Endothelial cell of umbilical vein (primary cell): ENCODE data around the gene PLXND1.

Experiments used
- EZH2 ChIP-seq: IDR thresholded peaks from 2 replicates; pipeline ENCODE4 v1.6.1; 2012; ENCODE audit warnings: borderline replicate concordance, low read depth, mild to moderate bottlenecking, moderate library complexity, low read length, inconsistent platforms; ENCODE audit not compliant: severe bottlenecking
- FOS ChIP-seq: IDR thresholded peaks from 2 replicates; pipeline ENCODE4 v1.6.1; 2011; ENCODE audit warnings: mild to moderate bottlenecking, low read length, moderate library complexity, borderline replicate concordance; ENCODE audit not compliant: insufficient read depth
- GATA2 ChIP-seq: IDR thresholded peaks from 2 replicates; pipeline ENCODE4 v1.7.0; 2011; ENCODE audit warnings: low read depth, mild to moderate bottlenecking, moderate library complexity, mixed read lengths, low read length; ENCODE audit not compliant: insufficient read length, insufficient read depth
- JUN ChIP-seq: IDR thresholded peaks from 2 replicates; pipeline ENCODE4 v1.6.1; 2011; ENCODE audit warnings: borderline replicate concordance, low read depth; ENCODE audit not compliant: insufficient read length, insufficient read depth
- MAX ChIP-seq: IDR thresholded peaks from 2 replicates; pipeline ENCODE4 v1.6.1; 2011; ENCODE audit not compliant: insufficient read depth, insufficient read length
- POLR2A ChIP-seq: IDR thresholded peaks from 2 replicates; pipeline ENCODE4 v1.6.1; 2012; ENCODE audit warnings: low read depth, mild to moderate bottlenecking, control low read depth, low read length
- POLR2AphosphoS5 ChIP-seq: IDR thresholded peaks from 2 replicates; pipeline ENCODE4 v1.6.1; 2012; ENCODE audit warnings: low read depth, mild to moderate bottlenecking, control low read depth, low read length, moderate library complexity; ENCODE audit not compliant: insufficient read depth
- TF ChIP-seq, protein P1 (sequence below), 2 donors: IDR thresholded peaks; 1 replicate in 1 of 2; 2 replicates in 1 of 2; pipeline ENCODE4 v1.5.1; 2011; ENCODE audit warnings: low read length in 2 of 2, mild to moderate bottlenecking in 2 of 2, moderate library complexity in 2 of 2, control low read depth in 1 of 2, inconsistent platforms in 1 of 2, low read depth in 1 of 2; ENCODE audit not compliant: insufficient read depth in 1 of 2; ENCODE audit errors: extremely low read depth in 1 of 2

DNA sequence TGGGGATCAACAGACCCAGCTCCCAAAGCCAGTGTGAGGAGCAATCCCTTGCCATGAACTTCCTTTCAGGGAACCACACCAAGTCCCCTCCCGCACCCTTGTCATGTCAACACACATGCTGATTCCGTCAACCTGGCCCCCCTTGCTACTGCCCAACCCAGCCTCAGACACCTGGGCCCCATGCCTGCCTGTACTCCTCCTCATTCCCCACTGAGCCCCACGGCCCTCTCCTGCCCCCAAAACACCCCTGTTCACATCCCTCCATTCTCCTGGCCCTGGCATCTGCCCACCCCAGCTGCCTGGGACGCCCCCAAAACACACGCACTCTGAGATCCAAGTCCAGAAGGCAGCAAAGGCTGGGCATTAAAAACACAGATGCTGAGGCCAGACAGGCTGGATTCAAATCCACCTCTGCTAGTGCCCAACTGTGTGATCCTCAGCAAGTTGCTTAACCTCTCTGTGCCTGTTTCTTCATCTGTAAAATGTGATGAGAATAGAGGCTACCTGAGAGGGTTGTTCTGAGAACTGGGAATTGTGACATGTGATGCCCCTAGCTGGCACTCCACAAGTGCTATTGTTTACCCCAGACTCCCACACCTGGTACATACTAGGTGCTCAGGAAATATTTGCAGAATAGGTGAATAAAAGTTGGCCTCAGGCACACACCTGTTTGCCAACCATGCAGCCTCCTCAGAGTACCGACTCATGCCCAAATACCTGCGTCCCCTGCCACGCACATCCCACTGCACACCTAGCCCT lies 2.3 kb downstream of the PLXND1 start:
- TF ChIP-seq, protein P1, sequence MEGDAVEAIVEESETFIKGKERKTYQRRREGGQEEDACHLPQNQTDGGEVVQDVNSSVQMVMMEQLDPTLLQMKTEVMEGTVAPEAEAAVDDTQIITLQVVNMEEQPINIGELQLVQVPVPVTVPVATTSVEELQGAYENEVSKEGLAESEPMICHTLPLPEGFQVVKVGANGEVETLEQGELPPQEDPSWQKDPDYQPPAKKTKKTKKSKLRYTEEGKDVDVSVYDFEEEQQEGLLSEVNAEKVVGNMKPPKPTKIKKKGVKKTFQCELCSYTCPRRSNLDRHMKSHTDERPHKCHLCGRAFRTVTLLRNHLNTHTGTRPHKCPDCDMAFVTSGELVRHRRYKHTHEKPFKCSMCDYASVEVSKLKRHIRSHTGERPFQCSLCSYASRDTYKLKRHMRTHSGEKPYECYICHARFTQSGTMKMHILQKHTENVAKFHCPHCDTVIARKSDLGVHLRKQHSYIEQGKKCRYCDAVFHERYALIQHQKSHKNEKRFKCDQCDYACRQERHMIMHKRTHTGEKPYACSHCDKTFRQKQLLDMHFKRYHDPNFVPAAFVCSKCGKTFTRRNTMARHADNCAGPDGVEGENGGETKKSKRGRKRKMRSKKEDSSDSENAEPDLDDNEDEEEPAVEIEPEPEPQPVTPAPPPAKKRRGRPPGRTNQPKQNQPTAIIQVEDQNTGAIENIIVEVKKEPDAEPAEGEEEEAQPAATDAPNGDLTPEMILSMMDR (IDR thresholded peaks at IDR 0.05; ENCODE audit: extremely low read depth in 1 of 2, insufficient read depth in 1 of 2, low read depth in 1 of 2, low read length in 2 of 2), result no peak
- TF ChIP-seq POLR2AphosphoS5, result no peak
- no peak for TF ChIP-seq FOS
- no peak for TF ChIP-seq POLR2A
- no peak for TF ChIP-seq EZH2
- no peak for TF ChIP-seq JUN
- no peak for TF ChIP-seq MAX
- no peak for TF ChIP-seq GATA2
